ENCODE results near the gene PRKAG1. TPM values are rescaled to one million over a fixed set of nuclear protein-coding genes. Genes with fewer than 3 reads are reported as not detected.

The PRKAG1 gene
- total RNA-seq, 1 donor from 2014 or later = 61.7 TPM

GRCh38 chr12:48985901-48986300 is 32.7 kb downstream of the PRKAG1 start:
- DNase-seq (ENCODE audit: low spot score) = no peak

GRCh38 chr12:48985475-48985897 is 33.1 kb downstream of the PRKAG1 start:
- no peak for DNase-seq (ENCODE audit: low spot score)

- DNase-seq (ENCODE audit: low spot score) = no peak
Measured at GRCh38 chr12:48982397-48983080, 36.0 kb downstream of the PRKAG1 start.

GRCh38 chr12:48981757-48982157 is 36.8 kb downstream of the PRKAG1 start:
- no peak for DNase-seq (ENCODE audit: low spot score)

GRCh38 chr12:48980953-48981756 is 37.4 kb downstream of the PRKAG1 start:
- no peak for DNase-seq (ENCODE audit: low spot score)

- no peak for DNase-seq (ENCODE audit: low spot score)
Measured at GRCh38 chr12:48980389-48980952, 38.1 kb downstream of the PRKAG1 start.

- no peak for DNase-seq (ENCODE audit: low spot score)
Measured at GRCh38 chr12:48979602-48980388, 38.8 kb downstream of the PRKAG1 start.

GRCh38 chr12:48978741-48979601 is 39.6 kb downstream of the PRKAG1 start:
- DNase-seq (ENCODE audit: low spot score) = no peak

GRCh38 chr12:48978291-48978740 is 40.3 kb downstream of the PRKAG1 start, which contains the start of gene WNT1:
Gene WNT1, plus strand, starts transcription at chr12:48978322. Its CDS starts 329 bp downstream, at chr12:48978651.
- DNase-seq (ENCODE audit: low spot score) = no peak

- no peak for DNase-seq (ENCODE audit: low spot score)
Measured at GRCh38 chr12:48977290-48978281, 41.0 kb downstream of the PRKAG1 start.

- no peak for DNase-seq (ENCODE audit: low spot score)
Measured at GRCh38 chr12:48973941-48974673, 44.5 kb downstream of the PRKAG1 start.

- DNase-seq (ENCODE audit: low spot score) = no peak
Measured at GRCh38 chr12:48973531-48973930, 45.0 kb downstream of the PRKAG1 start.

GRCh38 chr12:48972952-48973483 is 45.6 kb downstream of the PRKAG1 start:
- DNase-seq (ENCODE audit: low spot score) = no peak

- no peak for DNase-seq (ENCODE audit: low spot score)
Measured at GRCh38 chr12:48972213-48972951, 46.2 kb downstream of the PRKAG1 start.

- no peak for DNase-seq (ENCODE audit: low spot score)
Measured at GRCh38 chr12:48970702-48971334, 47.8 kb downstream of the PRKAG1 start.

- DNase-seq (ENCODE audit: low spot score) = no peak
Measured at GRCh38 chr12:48969833-48970701, 48.5 kb downstream of the PRKAG1 start.

Measured in mesenteric fat pad (tissue), 1 donor.